Heart left ventricle (tissue), 16 donors: Measurements from ENCODE around the gene CRACR2A. TPM values are rescaled to one million over a fixed set of nuclear protein-coding genes. Genes with fewer than 3 reads are reported as not detected.

Experiments used
- ATAC-seq, 4 donors: fragments of 200-7000 bp; cut with Tn5 transposase; one replicate each; pipeline ENCODE4 v1.9.1; 2020 to 2022; ENCODE audit warnings: moderate library complexity in 4 of 4, mild to moderate bottlenecking in 3 of 4, moderate number of reproducible peaks in 1 of 4
- DNase-seq, 5 donors: peaks; one replicate each; pipeline ENCODE4 v3.0.0-alpha.2; 2020
- H3K27ac ChIP-seq, 12 donors: fragments of 200-600 bp; sonication (generic) in 4 of 12; one replicate each; pipeline versions ENCODE4 v1.5.0 to v1.8.0; 2016 to 2022; ENCODE audit warnings: mild to moderate bottlenecking in 2 of 12
- H3K27me3 ChIP-seq, 9 donors: fragments of 200-600 bp; sonication (generic) in 2 of 9; one replicate each; pipeline versions ENCODE4 v1.5.1 to v1.8.0; 2016 to 2022; ENCODE audit warnings: mild to moderate bottlenecking in 3 of 9
- H3K36me3 ChIP-seq, 9 donors: fragments of 200-600 bp; sonication (generic) in 2 of 9; one replicate each; pipeline versions ENCODE4 v1.5.0 to v1.8.0; 2018 to 2022; ENCODE audit warnings: mild to moderate bottlenecking in 2 of 9
- H3K4me1 ChIP-seq, 12 donors: fragments of 200-600 bp; sonication (generic) in 4 of 12; one replicate each; pipeline versions ENCODE4 v1.5.0 to v1.8.0; 2016 to 2022; ENCODE audit warnings: mild to moderate bottlenecking in 3 of 12
- H3K4me3 ChIP-seq, 12 donors: fragments of 200-600 bp; sonication (generic) in 4 of 12; one replicate each; pipeline versions ENCODE4 v1.5.0 to v1.8.0; 2017 to 2022; ENCODE audit warnings: mild to moderate bottlenecking in 9 of 12, moderate library complexity in 4 of 12
- H3K9me3 ChIP-seq, 12 donors: fragments of 200-600 bp; sonication (generic) in 4 of 12; one replicate each; pipeline versions ENCODE4 v1.5.0 to v1.8.0; 2016 to 2022; ENCODE audit warnings: mild to moderate bottlenecking in 1 of 12
- CTCF ChIP-seq, 12 donors: fragments of 200-600 bp; sonication (generic) in 4 of 12; IDR thresholded peaks; one replicate each; pipeline versions ENCODE4 v1.5.0 to v1.8.0; 2018 to 2022; ENCODE audit warnings: antibody characterized with exemption in 12 of 12, mild to moderate bottlenecking in 5 of 12
- POLR2A ChIP-seq, 2 donors: fragments of 450-650 bp; IDR thresholded peaks; one replicate each; pipeline ENCODE4 v1.6.1; 2017; ENCODE audit warnings: antibody characterized with exemption in 2 of 2, mild to moderate bottlenecking in 2 of 2, moderate library complexity in 2 of 2
- WGBS, 4 donors: extraction: QIAGEN DNeasy Blood & Tissue Kit in 2 of 4; methylation state at CpG; one replicate each; pipeline versions ENCODE4 v1.1.5 to v1.1.7; 2013 to 2018; 5-methylcytosine and 5-hydroxymethylcytosine counted together
- intact Hi-C, 10 donors: fragments of 100-400 bp; cut with DNase I; formaldehyde crosslinking; loops; one replicate each; pipeline versions ENCODE4 v1.11.1 to v1.14.2; 2022
- polyA plus RNA-seq, 2 donors: library from polyadenylated mRNA; stranded (reverse); fragments of 200-250 nt; gene quantifications; one replicate each; pipeline ENCODE4 v1.2.3, GENCODE V29; 2013
- total RNA-seq, 9 donors: library from RNA; depleted of rRNA in 2 of 9; stranded (reverse); fragments of >200 nt in 2 of 9; fragmentation: NEBNext Ultra II Directional in 3 of 9; extraction: Animal tissue kit (Norgen Biotek cat#: 25700) in 3 of 9; gene quantifications; one replicate each; pipeline versions ENCODE4 v1.1.0 to v1.2.4, GENCODE V29; 2016 to 2023
- donor health status: ischemic (EF 13 %, LVEDD 7.1; RV severe dilation, severe dysfunction).
- donor health status: healthy with polysubstance abuse.
- donor health status: DM: no; HTN: yes; CAD: no.
- donor health status: DM: no; HTN: no; CAD: no.
- donor health status: ischemic (EF 25% LVEDD 6.9; RV normal size, moderate dysfunction).
- donor health status: ischemic (EF 25% LVEDD 5.7; RV mildly dilated, moderate dysfunction).
- donor health status: healthy.
- donor health status: DM: yes; HTN: yes; CAD: no.
- donor health status: ischemic (EF 35%, LVEDD 5.7; RV mildly dilated, moderate dysfunction).
- donor health status: nonischemic (EF 11% LVEDD 7.7; RV severe dilation, severe dysfunction).
- donor health status: DM: yes; HTN: yes; CAD: no.
- donor health status: PGD.
- donor health status: ischemic (EF 29% LVEDD 5.4; RV normal size, mild dysfunction).
- donor health status: nonischemic (EF 23%, LVEDD 6.1; RV moderate dilation, normal function).

CRACR2A gene
- total and polyA plus RNA-seq, 11 donors = 1.0 to 14.1 (median 4.7) TPM

GRCh38 chr12:3595721-3596120 lies 157.2 kb downstream of the CRACR2A start:
- ATAC-seq (no peak), DNase-seq (no peak)
- Histone ChIP-seq H3K4me3 (no peak overlapping the region), H3K27ac (no peak overlapping the region), H3K36me3 (no peaks in the 10 kb centered on the region), H3K4me1 (peaks cover 0 to 26% (median 6%) of the 10 kb centered on the region in 12 donors), H3K27me3 (peaks cover 0 to 6% (median 0%) of the 10 kb centered on the region in 9 donors), H3K9me3 (no peaks in the 10 kb centered on the region)
- 96 to 97% (median 96%) methylated on average over 6 of the region's 6 CpGs for WGBS, 4 donors
- TF ChIP-seq CTCF (IDR thresholded peaks at IDR 0.05) (no peak), POLR2A (IDR thresholded peaks at IDR 0.05) (no peak)
- intact Hi-C loops = no loop called here

GRCh38 chr12:3594966-3595365 lies 157.9 kb downstream of the CRACR2A start:
- Histone ChIP-seq H3K9me3 (no peaks in the 10 kb centered on the region), H3K4me1 (peaks cover 0 to 18% (median 5%) of the 10 kb centered on the region in 12 donors), H3K36me3 (no peaks in the 10 kb centered on the region), H3K27me3 (peaks cover 0 to 4% (median 0%) of the 10 kb centered on the region in 9 donors), H3K4me3 (no peak overlapping the region), H3K27ac (no peak overlapping the region)
- no peak for TF ChIP-seq POLR2A (IDR thresholded peaks at IDR 0.05)
- TF ChIP-seq CTCF (IDR thresholded peaks at IDR 0.05) = no peak
- no peak for DNase-seq
- no peak for ATAC-seq
- intact Hi-C loops = no loop called here
- WGBS, 4 donors = 94 to 100% (median 98%) methylated on average over 2 of the region's 2 CpGs

DNA sequence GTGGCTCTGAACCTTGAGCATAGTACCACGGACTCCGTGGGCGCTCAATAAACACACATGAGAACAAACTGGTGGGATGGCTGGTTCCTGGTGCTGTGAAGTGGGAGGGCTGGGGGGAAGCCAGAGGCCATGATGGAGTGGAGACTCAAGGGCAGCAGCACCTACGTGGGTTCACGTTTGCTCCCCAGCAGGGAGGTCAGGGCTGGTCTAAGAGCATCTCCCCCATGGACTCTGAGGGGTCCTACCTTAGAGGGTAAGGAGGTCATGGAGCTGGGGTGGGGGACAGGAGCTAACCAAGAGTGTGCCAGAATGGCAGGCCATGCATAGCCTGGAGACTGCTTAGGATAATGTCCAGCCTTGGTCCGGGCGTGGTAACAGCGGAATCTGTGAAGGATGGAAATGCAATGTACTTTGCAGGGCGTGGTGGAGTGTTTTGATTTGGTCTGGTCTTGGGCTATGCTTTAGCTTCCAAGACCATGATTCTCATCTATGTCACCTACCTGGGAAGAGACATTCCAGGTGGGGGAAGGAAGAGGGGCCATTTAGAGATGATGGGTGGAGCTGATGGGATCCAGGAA lies 158.9 kb downstream of the CRACR2A start:
- no peaks in the 10 kb centered on the region for H3K9me3 ChIP-seq
- no peak overlapping the region for H3K27ac ChIP-seq
- TF ChIP-seq CTCF (IDR thresholded peaks at IDR 0.05) (no peak), POLR2A (IDR thresholded peaks at IDR 0.05) (no peak)
- H3K27me3 ChIP-seq = peaks cover 0 to 2% (median 0%) of the 10 kb centered on the region in 9 donors
- H3K4me1 ChIP-seq = peaks cover 0 to 11% (median 4%) of the 10 kb centered on the region in 12 donors
- 94 to 96% (median 95%) methylated on average over 9 of the region's 9 CpGs for WGBS, 4 donors
- no peak for ATAC-seq
- DNase-seq = no peak
- intact Hi-C loops = no loop called here
- no peaks in the 10 kb centered on the region for H3K36me3 ChIP-seq
- H3K4me3 ChIP-seq = no peak overlapping the region

- ATAC-seq (no peak), DNase-seq (no peak)
- Histone ChIP-seq H3K27me3 (peaks cover 0 to 3% (median 0%) of the 10 kb centered on the region in 9 donors), H3K36me3 (no peaks in the 10 kb centered on the region), H3K27ac (no peak overlapping the region), H3K4me1 (peaks cover 0 to 9% (median 2%) of the 10 kb centered on the region in 12 donors), H3K9me3 (no peaks in the 10 kb centered on the region), H3K4me3 (no peak overlapping the region)
- WGBS, 4 donors = 89 to 92% (median 91%) methylated on average over 30 of the region's 30 CpGs
- intact Hi-C loops = no loop called here
- TF ChIP-seq POLR2A (IDR thresholded peaks at IDR 0.05) (no peak), CTCF (IDR thresholded peaks at IDR 0.05) (no peak)
Observed at GRCh38 chr12:3592856-3593625, 159.9 kb downstream of the CRACR2A start.
